NCI-H345 treated with DMSO at 0.1 percent for 48 hours (cell line): Measurements from ENCODE around the gene LRRC45.

Source experiments
- DNase-seq: peaks from one replicate; lab custom pipeline; 2025; ENCODE audit not compliant: unreplicated experiment; lab: John Stamatoyannopoulos, UW

The LRRC45 gene

GRCh38 chr17:82061047-82061925 is 38.2 kb downstream of the LRRC45 start:
- DNase-seq: no peak

- no peak for DNase-seq
Measured at GRCh38 chr17:82062076-82062983, 39.2 kb downstream of the LRRC45 start.

- no peak for DNase-seq
Measured at GRCh38 chr17:82062984-82063368, 39.9 kb downstream of the LRRC45 start.

- DNase-seq: no peak
Measured at GRCh38 chr17:82063424-82064415, 40.6 kb downstream of the LRRC45 start.

GRCh38 chr17:82064433-82065192 is 41.5 kb downstream of the LRRC45 start:
- no peak for DNase-seq

- no peak for DNase-seq
Measured at GRCh38 chr17:82065193-82065637, 42.1 kb downstream of the LRRC45 start.

- peak; percentile 29 for DNase-seq
Measured at GRCh38 chr17:82065638-82066303, 42.7 kb downstream of the LRRC45 start, which contains the start of gene DUS1L. Gene DUS1L (minus strand): TSS chr17:82065804. CDS start chr17:82065059, 745 bp downstream.

GRCh38 chr17:82070611-82071010 is 47.5 kb downstream of the LRRC45 start:
- no peak for DNase-seq

GRCh38 chr17:82072827-82073226 is 49.7 kb downstream of the LRRC45 start:
- DNase-seq: no peak

- DNase-seq: no peak
Measured at GRCh38 chr17:82073446-82073845, 50.3 kb downstream of the LRRC45 start.

GRCh38 chr17:82076018-82076784 is 53.1 kb downstream of the LRRC45 start:
- DNase-seq: no peak

- no peak for DNase-seq
Measured at GRCh38 chr17:82076785-82077591, 53.9 kb downstream of the LRRC45 start.

- no peak for DNase-seq
Measured at GRCh38 chr17:82077617-82078358, 54.7 kb downstream of the LRRC45 start.

GRCh38 chr17:82078433-82078832 is 55.3 kb downstream of the LRRC45 start:
- no peak for DNase-seq

GRCh38 chr17:82079001-82079677 is 56.0 kb downstream of the LRRC45 start:
- DNase-seq: no peak

- DNase-seq: no peak
Measured at GRCh38 chr17:82080048-82080788, 57.1 kb downstream of the LRRC45 start.
